Esophagus squamous epithelium (tissue), 5 donors: Measurements from ENCODE around the gene GZMM. TPM values are rescaled to one million over a fixed set of nuclear protein-coding genes. Genes with fewer than 3 reads are reported as not detected.
A peak's percentile ranks its signal among the peaks of the same experiment; 100 is the strongest.

ENCODE experiments used
- DNase-seq: peaks from one replicate; lab custom pipeline; 2025; lab: John Stamatoyannopoulos, UW
- H3K27ac ChIP-seq, 4 donors: fragments of 200-600 bp; sonication (generic); one replicate each; pipeline ENCODE4 v1.5.1; 2016 to 2019; ENCODE audit warnings: mild to moderate bottlenecking in 1 of 4
- H3K27me3 ChIP-seq, 4 donors: fragments of 200-600 bp; sonication (generic); 1 replicate in 3 of 4; 2 replicates in 1 of 4; pipeline versions ENCODE4 v1.5.1 to v1.6.0; 2017 to 2021; ENCODE audit warnings: antibody characterized with exemption in 1 of 4
- H3K36me3 ChIP-seq, 3 donors: fragments of 200-600 bp; sonication (generic); one replicate each; pipeline ENCODE4 v1.5.1; 2016 to 2019
- H3K4me1 ChIP-seq, 3 donors: fragments of 200-600 bp; sonication (generic); one replicate each; pipeline ENCODE4 v1.5.1; 2017 to 2019
- H3K4me3 ChIP-seq, 4 donors: fragments of 200-600 bp; sonication (generic); 1 replicate in 3 of 4; 2 replicates in 1 of 4; pipeline ENCODE4 v1.5.1; 2016 to 2019; ENCODE audit warnings: mild to moderate bottlenecking in 2 of 4, moderate library complexity in 1 of 4
- H3K9me3 ChIP-seq, 3 donors: fragments of 200-600 bp; sonication (generic); one replicate each; pipeline ENCODE4 v1.5.1; 2016 to 2019
- POLR2A ChIP-seq, 4 donors: fragments of 450-650 bp; IDR thresholded peaks; one replicate each; pipeline ENCODE4 v1.6.1; 2017; ENCODE audit warnings: antibody characterized with exemption in 4 of 4, mild to moderate bottlenecking in 4 of 4, moderate library complexity in 3 of 4
- WGBS, 2 donors: methylation state at CpG; one replicate each; pipeline ENCODE4 v1.1.5; 2018; 5-methylcytosine and 5-hydroxymethylcytosine counted together
- intact Hi-C: fragments of 100-400 bp; cut with DNase I; formaldehyde crosslinking; loops from one replicate; pipeline ENCODE4 v1.15.0; 2022
- total RNA-seq, 4 donors: library from RNA; depleted of rRNA; stranded (reverse); fragments of >200 nt; gene quantifications; one replicate each; pipeline ENCODE4 v1.1.0, GENCODE V29; 2016
- TF ChIP-seq, protein P1 (sequence below), 6 experiments: fragments of 450-650 bp in 4 of 6; fragments of 200-600 bp in 2 of 6; sonication (generic) in 2 of 6; IDR thresholded peaks; one replicate each; pipeline ENCODE4 v1.5.1; 2016 to 2019; ENCODE audit warnings: antibody characterized with exemption in 6 of 6, mild to moderate bottlenecking in 4 of 6, moderate library complexity in 4 of 6
- donor health status: DM: yes; HTN: yes; CAD: no.

The GZMM gene
- total RNA-seq, 4 donors from 2014 or later, result 0.48 to 0.95 (median 0.57) TPM; not detected in 1

DNA sequence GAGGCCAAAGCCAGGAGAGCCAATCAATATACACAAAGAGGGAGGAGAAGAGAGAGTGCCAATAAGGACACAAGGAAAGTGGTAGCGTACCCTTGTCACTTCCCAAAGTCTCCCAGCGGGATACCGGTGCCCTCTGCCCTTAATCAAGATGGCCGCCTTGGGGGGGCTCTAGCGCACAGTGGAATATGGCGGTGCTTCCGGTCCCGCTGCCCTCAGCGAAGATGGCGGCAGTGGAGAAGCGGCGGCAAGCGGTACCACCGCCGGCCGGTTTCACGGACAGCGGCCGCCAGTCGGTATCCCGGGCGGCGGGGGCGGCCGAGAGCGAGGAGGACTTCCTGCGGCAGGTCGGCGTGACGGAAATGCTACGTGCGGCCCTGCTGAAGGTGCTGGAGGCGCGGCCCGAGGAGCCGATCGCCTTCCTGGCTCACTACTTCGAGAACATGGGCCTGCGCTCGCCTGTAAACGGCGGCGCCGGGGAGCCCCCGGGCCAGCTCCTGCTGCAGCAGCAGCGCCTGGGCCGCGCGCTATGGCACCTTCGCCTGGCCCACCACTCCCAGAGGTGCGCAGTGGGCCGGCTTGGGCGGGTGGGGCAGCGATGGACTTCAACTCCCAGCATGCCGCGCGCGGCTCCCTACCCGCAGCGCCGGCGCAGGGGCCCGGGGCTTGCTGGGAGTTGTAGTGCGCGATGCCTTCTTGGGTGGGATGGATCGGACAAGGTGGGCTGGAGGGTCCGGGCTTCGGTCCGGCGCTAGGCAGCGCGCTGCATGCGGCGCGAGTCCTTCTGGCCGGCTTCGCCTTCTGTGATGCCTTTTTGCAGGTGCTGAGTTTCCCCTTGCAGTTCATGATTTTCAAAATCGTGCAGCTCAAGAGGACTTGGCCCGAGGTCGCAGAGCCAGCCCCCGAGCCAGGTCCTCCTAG is 36.3 kb upstream of the GZMM start, which contains the start of gene TPGS1:
Gene TPGS1 (plus strand): TSS at position 212 of the 918 bp plus-strand sequence. CDS start 10 bp downstream, at position 222.
- DNase-seq, result peak; percentile 96
- no peaks in the 10 kb centered on the region for H3K27me3 ChIP-seq
- H3K4me3 ChIP-seq, result peak within 1 kb of the TSS; percentile 80 to 100 (median 90)
- H3K27ac ChIP-seq, result peak within 1 kb of the TSS; percentile 92 to 97 (median 96)
- intact Hi-C loops, result no loop called here
- peaks cover 0 to 10% (median 0%) of the 10 kb centered on the region in 3 donors for H3K36me3 ChIP-seq
- WGBS, 2 donors, result 2 to 3% methylated on average over 8 to 30 of the region's 81 CpGs
- no peaks in the 10 kb centered on the region for H3K9me3 ChIP-seq
- peaks cover 27 to 51% (median 33%) of the 10 kb centered on the region in 3 donors for H3K4me1 ChIP-seq
- peak in 2 of 4 donors; percentile 21 to 27 for TF ChIP-seq POLR2A (IDR thresholded peaks at IDR 0.05)
- TF ChIP-seq, protein P1, sequence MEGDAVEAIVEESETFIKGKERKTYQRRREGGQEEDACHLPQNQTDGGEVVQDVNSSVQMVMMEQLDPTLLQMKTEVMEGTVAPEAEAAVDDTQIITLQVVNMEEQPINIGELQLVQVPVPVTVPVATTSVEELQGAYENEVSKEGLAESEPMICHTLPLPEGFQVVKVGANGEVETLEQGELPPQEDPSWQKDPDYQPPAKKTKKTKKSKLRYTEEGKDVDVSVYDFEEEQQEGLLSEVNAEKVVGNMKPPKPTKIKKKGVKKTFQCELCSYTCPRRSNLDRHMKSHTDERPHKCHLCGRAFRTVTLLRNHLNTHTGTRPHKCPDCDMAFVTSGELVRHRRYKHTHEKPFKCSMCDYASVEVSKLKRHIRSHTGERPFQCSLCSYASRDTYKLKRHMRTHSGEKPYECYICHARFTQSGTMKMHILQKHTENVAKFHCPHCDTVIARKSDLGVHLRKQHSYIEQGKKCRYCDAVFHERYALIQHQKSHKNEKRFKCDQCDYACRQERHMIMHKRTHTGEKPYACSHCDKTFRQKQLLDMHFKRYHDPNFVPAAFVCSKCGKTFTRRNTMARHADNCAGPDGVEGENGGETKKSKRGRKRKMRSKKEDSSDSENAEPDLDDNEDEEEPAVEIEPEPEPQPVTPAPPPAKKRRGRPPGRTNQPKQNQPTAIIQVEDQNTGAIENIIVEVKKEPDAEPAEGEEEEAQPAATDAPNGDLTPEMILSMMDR (IDR thresholded peaks at IDR 0.05), result peak in 2 of 6 experiments; percentile 19 to 22

DNA sequence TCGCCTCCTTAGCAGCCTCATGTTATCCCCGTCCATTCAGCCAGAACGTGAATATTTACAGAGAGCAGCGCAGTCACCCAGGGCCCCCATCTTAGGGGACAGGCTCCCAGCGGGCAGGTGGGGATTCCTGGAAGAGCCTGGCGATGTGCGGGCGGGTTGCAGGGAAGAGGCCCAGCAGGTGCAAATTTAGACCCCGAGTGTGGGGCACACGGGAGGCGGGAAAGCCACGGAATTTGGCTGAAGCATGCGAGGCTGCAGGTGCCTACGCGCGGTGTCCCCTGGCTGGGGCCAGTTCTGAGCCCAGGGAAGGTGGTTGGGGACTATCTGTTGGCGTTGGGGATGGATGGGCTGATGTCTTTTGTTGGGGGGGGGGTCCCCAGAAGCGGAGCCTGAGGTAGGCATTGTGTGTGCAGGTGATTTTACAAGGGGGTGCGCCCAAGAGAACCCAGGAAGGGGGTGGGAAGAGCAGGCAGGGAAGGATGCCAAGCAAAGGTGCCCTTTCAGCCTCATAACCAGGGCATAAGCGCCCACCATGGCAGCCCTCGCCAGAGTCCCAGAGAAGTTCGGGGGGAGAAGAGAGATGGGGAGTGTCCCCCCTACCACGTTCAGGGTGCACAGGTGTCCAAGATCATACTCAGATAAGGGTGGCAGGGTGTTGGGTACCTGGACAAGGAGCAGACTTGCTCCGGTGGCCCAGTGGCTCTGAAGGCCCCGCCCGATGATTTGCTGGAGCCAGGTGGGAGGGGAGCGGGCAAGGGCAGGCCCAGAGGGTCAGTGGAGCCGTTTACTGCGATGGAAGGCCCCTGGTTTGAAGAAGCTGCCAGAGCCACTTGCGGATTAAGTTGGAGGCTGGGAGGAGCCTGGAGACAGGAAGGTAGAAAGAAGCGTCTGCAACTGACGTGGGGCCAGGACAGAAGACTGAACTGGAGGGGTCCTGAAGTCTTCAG is 35.4 kb upstream of the GZMM start:
- H3K27ac ChIP-seq, result peak overlapping the region in 2 of 4 donors; percentile 96 to 97
- H3K9me3 ChIP-seq, result no peaks in the 10 kb centered on the region
- intact Hi-C loops, result no loop called here
- WGBS, 2 donors, result 55 to 65% methylated on average over 16 to 23 of the region's 32 CpGs
- peaks cover 27 to 51% (median 33%) of the 10 kb centered on the region in 3 donors for H3K4me1 ChIP-seq
- TF ChIP-seq, protein P1 (IDR thresholded peaks at IDR 0.05), result no peak
- TF ChIP-seq POLR2A (IDR thresholded peaks at IDR 0.05), result no peak
- H3K4me3 ChIP-seq, result peak overlapping the region; percentile 80 to 100 (median 90)
- no peaks in the 10 kb centered on the region for H3K27me3 ChIP-seq
- H3K36me3 ChIP-seq, result peaks cover 0 to 10% (median 0%) of the 10 kb centered on the region in 3 donors
- no peak for DNase-seq

DNA sequence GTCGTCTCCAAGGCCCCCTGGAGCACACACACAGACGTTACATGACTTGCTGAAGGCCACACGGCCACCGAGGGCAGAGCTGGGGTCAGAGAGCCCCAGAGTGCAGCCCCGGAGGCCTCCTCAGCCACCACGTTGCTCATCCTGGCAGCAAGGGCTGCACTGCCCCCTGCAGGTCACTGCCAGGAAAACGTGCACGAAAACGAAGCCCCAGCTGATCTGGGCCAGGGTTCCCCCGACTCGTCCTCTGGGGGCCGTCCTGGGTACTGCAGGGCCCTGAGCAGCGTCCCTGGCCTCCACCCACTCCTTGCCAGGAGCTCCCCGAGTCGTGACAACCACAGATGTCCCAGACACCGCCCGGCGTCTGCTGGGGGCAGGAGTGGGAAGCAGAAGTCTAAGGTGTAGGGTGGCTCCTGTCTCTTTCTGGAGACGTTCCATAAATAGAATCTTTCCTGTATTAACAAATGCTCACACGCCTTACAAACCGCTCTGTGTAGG is 33.2 kb upstream of the GZMM start:
- Histone ChIP-seq H3K27me3 (no peaks in the 10 kb centered on the region), H3K36me3 (peaks cover 0 to 10% (median 0%) of the 10 kb centered on the region in 3 donors), H3K4me1 (peaks cover 27 to 46% (median 33%) of the 10 kb centered on the region in 3 donors), H3K4me3 (peak overlapping the region; percentile 2 to 52 (median 14)), H3K27ac (peak overlapping the region; percentile 65 to 87 (median 74)), H3K9me3 (no peaks in the 10 kb centered on the region)
- no peak for TF ChIP-seq POLR2A (IDR thresholded peaks at IDR 0.05)
- TF ChIP-seq, protein P1 (IDR thresholded peaks at IDR 0.05), result peak; percentile 88 to 99 (median 92)
- peak; percentile 40 for DNase-seq
- 0 to 30% methylated on average over 2 to 3 of the region's 21 CpGs for WGBS, 2 donors
- intact Hi-C loops, result no loop called here

DNA sequence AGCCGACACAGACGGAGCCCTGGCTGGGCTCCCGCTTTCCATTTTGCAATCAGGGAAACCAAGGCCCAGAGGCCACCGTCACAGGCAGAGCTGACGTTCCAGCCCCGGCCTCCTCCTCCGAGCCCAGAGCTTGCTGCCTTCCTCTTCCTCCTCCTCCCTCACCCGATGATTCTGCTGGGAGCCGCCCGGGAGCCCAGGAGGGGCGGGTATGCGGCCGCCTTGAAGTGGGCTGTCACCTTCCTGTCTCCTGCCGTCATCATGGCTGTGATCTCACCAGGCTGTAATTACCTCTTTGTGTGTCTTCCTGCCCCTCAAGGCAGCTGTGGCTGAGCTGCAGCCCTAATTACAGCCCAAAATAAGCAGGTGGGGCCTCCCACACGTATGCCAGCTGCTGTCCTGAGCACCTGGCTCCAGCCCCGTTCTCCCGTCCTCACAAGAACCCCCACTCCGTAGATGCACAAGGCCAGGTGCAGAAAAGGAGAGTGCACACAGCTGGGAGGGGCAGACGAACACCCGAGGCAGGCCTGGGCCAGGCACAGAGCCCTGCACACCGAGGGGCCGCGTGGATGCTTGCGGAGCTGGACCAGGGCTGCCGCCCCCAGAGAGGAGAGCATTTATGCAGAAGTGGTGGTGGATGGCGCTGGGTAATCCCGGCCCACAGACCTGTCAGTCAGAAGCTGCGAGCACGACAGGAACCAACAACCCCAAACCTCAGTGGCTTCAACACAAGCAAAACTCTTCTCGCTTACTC is 32.6 kb upstream of the GZMM start:
- TF ChIP-seq, protein P1 (IDR thresholded peaks at IDR 0.05), result no peak
- TF ChIP-seq POLR2A (IDR thresholded peaks at IDR 0.05), result peak in 1 of 4 donors; percentile 22
- peak overlapping the region; percentile 2 to 52 (median 14) for H3K4me3 ChIP-seq
- no peaks in the 10 kb centered on the region for H3K9me3 ChIP-seq
- no peaks in the 10 kb centered on the region for H3K27me3 ChIP-seq
- DNase-seq, result no peak
- peaks cover 25 to 39% (median 29%) of the 10 kb centered on the region in 3 donors for H3K4me1 ChIP-seq
- peaks cover 0 to 10% (median 0%) of the 10 kb centered on the region in 3 donors for H3K36me3 ChIP-seq
- WGBS, 2 donors, result 16 to 43% methylated on average over 12 to 13 of the region's 30 CpGs
- intact Hi-C loops, result no loop called here
- peak overlapping the region; percentile 65 to 87 (median 74) for H3K27ac ChIP-seq
